GM21528 (cell line): Measurements from ENCODE around the gene AP2B1.
"Not testable (repeated sequence)": the region's sequence is repeated elsewhere in the genome, so short reads cannot be mapped to it uniquely, and the experiment has no call there.

Source experiments
- ATAC-seq: cut with Tn5 transposase; IDR thresholded peaks from one replicate; pipeline ENCODE4 v1.9.1; 2021; ENCODE audit warnings: mild to moderate bottlenecking, moderate library complexity; ENCODE audit not compliant: unreplicated experiment, low FRiP score

The AP2B1 gene

GRCh38 chr17:35742896-35743477, 155.9 kb downstream of the AP2B1 start:
- ATAC-seq = no peak

- no peak for ATAC-seq
Observed at GRCh38 chr17:35743626-35744328, 156.7 kb downstream of the AP2B1 start.

- ATAC-seq = no peak
Observed at GRCh38 chr17:35744830-35745229, 157.7 kb downstream of the AP2B1 start.

GRCh38 chr17:35745246-35745645, 158.1 kb downstream of the AP2B1 start:
- no peak for ATAC-seq

GRCh38 chr17:35745749-35746320, 158.7 kb downstream of the AP2B1 start:
- ATAC-seq = no peak

GRCh38 chr17:35747540-35748017, 160.5 kb downstream of the AP2B1 start:
- no peak for ATAC-seq

GRCh38 chr17:35748341-35748841, 161.3 kb downstream of the AP2B1 start:
- no peak for ATAC-seq

GRCh38 chr17:35748979-35749378, 161.9 kb downstream of the AP2B1 start:
- no peak for ATAC-seq

GRCh38 chr17:35749560-35750412, 162.7 kb downstream of the AP2B1 start:
- ATAC-seq = no peak

GRCh38 chr17:35750526-35751395, 163.6 kb downstream of the AP2B1 start:
- no peak for ATAC-seq

GRCh38 chr17:35751541-35751940, 164.4 kb downstream of the AP2B1 start:
- not testable (repeated sequence) for ATAC-seq

GRCh38 chr17:35752471-35752870, 165.3 kb downstream of the AP2B1 start:
- no peak for ATAC-seq

GRCh38 chr17:35752945-35753764, 166.0 kb downstream of the AP2B1 start, which contains the start of gene GAS2L2:
Gene GAS2L2 (minus strand): TSS chr17:35753239. CDS start chr17:35752850, 389 bp downstream.
- no peak for ATAC-seq

- no peak for ATAC-seq
Observed at GRCh38 chr17:35757243-35757642, 170.1 kb downstream of the AP2B1 start.

GRCh38 chr17:35760587-35760986, 173.5 kb downstream of the AP2B1 start, which contains the start of gene C17orf50:
Gene C17orf50 (plus strand): TSS chr17:35760887. CDS start chr17:35760942, 55 bp downstream.
- no peak for ATAC-seq

- no peak for ATAC-seq
Observed at GRCh38 chr17:35761601-35762000, 174.5 kb downstream of the AP2B1 start.

- no peak for ATAC-seq
Observed at GRCh38 chr17:35763767-35764122, 176.6 kb downstream of the AP2B1 start.

GRCh38 chr17:35764123-35764991, 177.2 kb downstream of the AP2B1 start:
- peak; percentile 79 for ATAC-seq
